Measurements from ENCODE around the gene GPR173.

The GPR173 gene

GRCh38 chrX:53048169-53049126 is at the start of gene GPR173:
GPR173 (plus strand) TSS chrX:53048789; CDS start chrX:53076622, 27,833 bp downstream.
- DNase-seq: peak; percentile 85

GRCh38 chrX:53000447-53001135 is 48.0 kb upstream of the GPR173 start:
- no peak for DNase-seq

- DNase-seq: no peak
Measured at GRCh38 chrX:53001958-53002357, 46.6 kb upstream of the GPR173 start.

GRCh38 chrX:53003111-53003510 is 45.5 kb upstream of the GPR173 start:
- no peak for DNase-seq

- DNase-seq: no peak
Measured at GRCh38 chrX:53004038-53004437, 44.6 kb upstream of the GPR173 start.

GRCh38 chrX:53004811-53005210 is 43.8 kb upstream of the GPR173 start:
- DNase-seq: peak; percentile 1

- DNase-seq: no peak
Measured at GRCh38 chrX:53005327-53005726, 43.3 kb upstream of the GPR173 start.

- no peak for DNase-seq
Measured at GRCh38 chrX:53009032-53009431, 39.6 kb upstream of the GPR173 start.

GRCh38 chrX:53013291-53013690 is 35.3 kb upstream of the GPR173 start:
- no peak for DNase-seq

GRCh38 chrX:53018627-53019026 is 30.0 kb upstream of the GPR173 start:
- peak; percentile 23 for DNase-seq

- DNase-seq: no peak
Measured at GRCh38 chrX:53022381-53022780, 26.2 kb upstream of the GPR173 start.

GRCh38 chrX:53028678-53029077 is 19.9 kb upstream of the GPR173 start:
- DNase-seq: no peak

GRCh38 chrX:53031380-53031779 is 17.2 kb upstream of the GPR173 start:
- peak; percentile 11 for DNase-seq

- DNase-seq: no peak
Measured at GRCh38 chrX:53036149-53036548, 12.4 kb upstream of the GPR173 start.

- no peak for DNase-seq
Measured at GRCh38 chrX:53039236-53039635, 9.4 kb upstream of the GPR173 start.

- DNase-seq: no peak
Measured at GRCh38 chrX:53044995-53045394, 3.6 kb upstream of the GPR173 start.

GRCh38 chrX:53047228-53047627 is 1.4 kb upstream of the GPR173 start:
- peak; percentile 55 for DNase-seq

- peak; percentile 33 for DNase-seq
Measured at GRCh38 chrX:53049127-53049517, 533 bp downstream of the GPR173 start.

GRCh38 chrX:53050841-53051240 is 2.3 kb downstream of the GPR173 start:
- no peak for DNase-seq

GRCh38 chrX:53055244-53055849 is 6.8 kb downstream of the GPR173 start:
- no peak for DNase-seq

- no peak for DNase-seq
Measured at GRCh38 chrX:53056292-53056691, 7.7 kb downstream of the GPR173 start.

- no peak for DNase-seq
Measured at GRCh38 chrX:53065104-53065503, 16.5 kb downstream of the GPR173 start.

- DNase-seq: no peak
Measured at GRCh38 chrX:53071064-53071463, 22.5 kb downstream of the GPR173 start.

All from NCI-H69 (cell line).